Measurements from ENCODE around the gene OLIG3.

GRCh38 chr6:137452333-137452894, 41.8 kb downstream of the OLIG3 start:
- no peak for TF ChIP-seq TAF1 (IDR thresholded peaks at IDR 0.05; ENCODE audit: borderline replicate concordance, low read depth, low read length)
- TF ChIP-seq POLR2A (IDR thresholded peaks at IDR 0.05; ENCODE audit: low read depth, low read length): no peak
- TF ChIP-seq POLR2AphosphoS5 (IDR thresholded peaks at IDR 0.05; ENCODE audit: low read depth, low read length): no peak
